H9 (cell line): ENCODE measurements around the gene ZNF18. TPM values are rescaled to one million over a fixed set of nuclear protein-coding genes. Genes with fewer than 3 reads are reported as not detected.

Source experiments
- DNase-seq: peaks from one replicate; pipeline ENCODE4 v3.0.0-alpha.2; 2017
- H2AFZ ChIP-seq: one replicate; pipeline ENCODE4 v1.6.1; 2013; ENCODE audit warnings: mild to moderate bottlenecking, low read length, control low read depth, moderate library complexity
- H2AK5ac ChIP-seq: 2 replicates; pipeline ENCODE4 v1.6.1; 2013; ENCODE audit warnings: low read length, control low read depth, mixed read lengths; ENCODE audit not compliant: insufficient read length
- H2BK120ac ChIP-seq: one replicate; pipeline ENCODE4 v1.6.1; 2013; ENCODE audit warnings: low read depth, mild to moderate bottlenecking, low read length, control low read depth, inconsistent platforms; ENCODE audit not compliant: poor library complexity, severe bottlenecking
- H2BK12ac ChIP-seq: 2 replicates; pipeline ENCODE4 v1.6.1; 2013; ENCODE audit warnings: low read length, control low read depth, mixed read lengths, low read depth; ENCODE audit not compliant: insufficient read length
- H2BK15ac ChIP-seq: 2 replicates; pipeline ENCODE4 v1.6.1; 2013; ENCODE audit warnings: low read depth, low read length, control low read depth
- H2BK20ac ChIP-seq: one replicate; pipeline ENCODE4 v1.6.1; 2013; ENCODE audit warnings: low read depth, mild to moderate bottlenecking, low read length, control low read depth, inconsistent platforms; ENCODE audit not compliant: poor library complexity, severe bottlenecking
- H2BK5ac ChIP-seq: 2 replicates; pipeline ENCODE4 v1.6.1; 2013; ENCODE audit warnings: low read length, control low read depth, mixed read lengths; ENCODE audit not compliant: insufficient read length
- H3K14ac ChIP-seq: 2 replicates; pipeline ENCODE4 v1.6.1; 2013; ENCODE audit warnings: low read length, control low read depth; ENCODE audit not compliant: insufficient read depth
- H3K18ac ChIP-seq: 2 replicates; pipeline ENCODE4 v1.6.1; 2013; ENCODE audit warnings: low read depth, mild to moderate bottlenecking, mixed read lengths, low read length, control low read depth; ENCODE audit not compliant: insufficient read length
- H3K23ac ChIP-seq: 2 replicates; pipeline ENCODE4 v1.6.1; 2013; ENCODE audit warnings: low read length, control low read depth, mixed read lengths, low read depth; ENCODE audit not compliant: insufficient read length
- H3K23me2 ChIP-seq: 2 replicates; pipeline ENCODE4 v1.6.1; 2013; ENCODE audit warnings: low read depth, mild to moderate bottlenecking, mixed read lengths, low read length, control low read depth; ENCODE audit not compliant: insufficient read length, poor library complexity, severe bottlenecking
- H3K27ac ChIP-seq: 2 replicates; pipeline ENCODE4 v1.5.1; 2013; ENCODE audit warnings: low read length, control low read depth, mixed read lengths, low read depth; ENCODE audit not compliant: insufficient read length
- H3K27me3 ChIP-seq: 2 replicates; pipeline ENCODE4 v1.6.1; 2013; ENCODE audit warnings: low read length, control low read depth, inconsistent platforms; ENCODE audit not compliant: insufficient read depth
- H3K4ac ChIP-seq: 2 replicates; pipeline ENCODE4 v1.6.1; 2013; ENCODE audit warnings: low read depth, mild to moderate bottlenecking, control low read depth, inconsistent platforms, low read length, moderate library complexity
- H3K4me1 ChIP-seq: 2 replicates; pipeline ENCODE4 v1.6.1; 2013; ENCODE audit warnings: low read length, control low read depth, inconsistent platforms; ENCODE audit not compliant: insufficient read depth
- H3K4me2 ChIP-seq: 2 replicates; pipeline ENCODE4 v1.6.1; 2013; ENCODE audit warnings: low read length, control low read depth, mixed read lengths; ENCODE audit not compliant: insufficient read length, insufficient read depth
- H3K56ac ChIP-seq: 2 replicates; pipeline ENCODE4 v1.6.1; 2013; ENCODE audit warnings: low read depth, mild to moderate bottlenecking, mixed read lengths, low read length, control low read depth; ENCODE audit not compliant: insufficient read length
- H3K79me1 ChIP-seq: 2 replicates; pipeline ENCODE4 v1.6.1; 2013; ENCODE audit warnings: low read depth, mild to moderate bottlenecking, moderate library complexity, low read length, control low read depth, inconsistent platforms; ENCODE audit not compliant: insufficient read depth, poor library complexity, severe bottlenecking
- H3K79me2 ChIP-seq: 2 replicates; pipeline ENCODE4 v1.6.1; 2013; ENCODE audit warnings: low read length, control low read depth, inconsistent platforms; ENCODE audit not compliant: insufficient read depth
- H3K9ac ChIP-seq: 2 replicates; pipeline ENCODE4 v1.6.1; 2013; ENCODE audit warnings: low read length, control low read depth, mixed read lengths; ENCODE audit not compliant: insufficient read length; ENCODE audit errors: extremely low read depth
- H3K9me3 ChIP-seq: one replicate; pipeline ENCODE4 v1.6.1; 2013; ENCODE audit warnings: low read depth, low read length, inconsistent platforms; ENCODE audit not compliant: control insufficient read depth
- H3T11ph ChIP-seq: one replicate; pipeline ENCODE4 v1.6.1; 2013; ENCODE audit warnings: mild to moderate bottlenecking, low read length, control low read depth, inconsistent platforms
- H4K20me1 ChIP-seq: one replicate; pipeline ENCODE4 v1.6.1; 2013; ENCODE audit not compliant: control insufficient read depth, insufficient read length, insufficient read depth
- H4K5ac ChIP-seq: 2 replicates; pipeline ENCODE4 v1.6.1; 2013; ENCODE audit warnings: low read depth, mild to moderate bottlenecking, mixed read lengths, low read length, control low read depth; ENCODE audit not compliant: insufficient read length
- H4K8ac ChIP-seq: replicated peaks from 2 replicates; pipeline ENCODE4 v1.6.1; 2013; ENCODE audit warnings: low read length, control low read depth, mixed read lengths, low read depth; ENCODE audit not compliant: insufficient read length
- H4K91ac ChIP-seq: 2 replicates; pipeline ENCODE4 v1.6.1; 2013; ENCODE audit warnings: low read depth, mild to moderate bottlenecking, moderate library complexity, mixed read lengths, low read length, control low read depth; ENCODE audit not compliant: insufficient read length
- H3K27ac Mint-ChIP-seq, 3 experiments: 2 replicates in 2 of 3; 3 replicates in 1 of 3; pipeline ENCODE4 v1.8.0; 2020 to 2021; ENCODE audit warnings: mixed read lengths in 3 of 3, mild to moderate bottlenecking in 1 of 3, moderate library complexity in 1 of 3
- H3K27me3 Mint-ChIP-seq: 2 replicates; pipeline ENCODE4 v1.8.0; 2021; ENCODE audit warnings: low read depth, mild to moderate bottlenecking, moderate library complexity, mixed read lengths
- H3K36me3 Mint-ChIP-seq, 3 experiments: 2 replicates in 2 of 3; 3 replicates in 1 of 3; pipeline ENCODE4 v1.8.0; 2020 to 2021; ENCODE audit warnings: low read depth in 3 of 3, mixed read lengths in 3 of 3; ENCODE audit not compliant: insufficient read depth in 1 of 3
- H3K4me1 Mint-ChIP-seq, 2 experiments: 2 replicates each; pipeline ENCODE4 v1.8.0; 2020; ENCODE audit warnings: mixed read lengths in 2 of 2
- H3K4me3 Mint-ChIP-seq, 2 experiments: 2 replicates in 1 of 2; 3 replicates in 1 of 2; pipeline ENCODE4 v1.8.0; 2020 to 2021; ENCODE audit warnings: mild to moderate bottlenecking in 2 of 2, mixed read lengths in 2 of 2, moderate library complexity in 1 of 2
- H3K9me3 Mint-ChIP-seq, 2 experiments: 2 replicates in 1 of 2; 3 replicates in 1 of 2; pipeline ENCODE4 v1.8.0; 2020; ENCODE audit warnings: mild to moderate bottlenecking in 2 of 2, mixed read lengths in 2 of 2, moderate library complexity in 1 of 2
- WGBS: extraction: QIAGEN DNeasy Blood & Tissue Kit; methylation state at CpG from one replicate; pipeline ENCODE4 v1.1.7; 2013; ENCODE audit warnings: missing lambda C conversion rate, low lambda C conversion rate, mixed read lengths; ENCODE audit not compliant: insufficient read length; ENCODE audit errors: extremely low coverage; 5-methylcytosine and 5-hydroxymethylcytosine counted together
- total RNA-seq: library from RNA; stranded (reverse); gene quantifications from 2 replicates; pipeline ENCODE4 v1.2.1, GENCODE V29; 2021
- TF ChIP-seq, protein P1 (sequence below): fragments of 200-600 bp; sonication (generic); conservative IDR thresholded peaks from 3 replicates; pipeline ENCODE4 v1.8.0; 2021; ENCODE audit warnings: antibody characterized with exemption, mild to moderate bottlenecking

ZNF18 gene
- total RNA-seq, 1 experiment from 2014 or later: 6.8 TPM

DNA sequence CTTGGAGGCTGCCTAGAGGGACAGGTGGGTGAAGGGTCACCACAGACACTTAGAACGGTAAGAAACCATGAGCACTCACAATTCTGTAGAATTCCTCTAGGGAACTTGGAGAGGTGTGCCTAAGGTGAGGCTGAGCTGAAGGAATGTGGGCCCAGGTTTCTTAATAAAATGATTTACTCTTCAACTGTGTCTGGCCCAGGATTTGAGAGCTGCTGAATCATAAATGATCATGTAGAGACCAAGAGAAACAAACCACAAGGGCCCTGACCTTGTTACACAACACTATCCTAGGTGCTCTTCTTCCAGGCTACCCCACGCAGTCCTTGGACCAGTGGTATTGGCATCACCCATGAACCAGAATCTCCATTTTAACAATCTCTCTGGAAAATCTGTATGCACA, 27.7 kb downstream of the ZNF18 start:
- H3K4me1 ChIP-seq: no peaks in the 10 kb centered on the region
- H3K27ac ChIP-seq: no peak overlapping the region
- Mint-ChIP-seq H3K4me1 (peaks cover 15 to 19% of the 10 kb centered on the region in 2 experiments), H3K27me3 (no peaks in the 10 kb centered on the region), H3K36me3 (peaks cover 26 to 35% (median 35%) of the 10 kb centered on the region in 3 experiments), H3K27ac (no peak overlapping the region), H3K9me3 (peaks cover 24 to 25% of the 10 kb centered on the region in 2 experiments), H3K4me3 (no peak overlapping the region)
- no peak overlapping the region for H2BK20ac ChIP-seq
- no peak overlapping the region for H2AFZ ChIP-seq
- no peak overlapping the region for H3K4me2 ChIP-seq
- H2BK120ac ChIP-seq: no peak overlapping the region
- no peak overlapping the region for H2BK12ac ChIP-seq
- no peak overlapping the region for H4K5ac ChIP-seq
- no peak overlapping the region for H2BK5ac ChIP-seq
- no peak overlapping the region for H4K91ac ChIP-seq
- H2AK5ac ChIP-seq: no peak overlapping the region
- no peaks in the 10 kb centered on the region for H4K20me1 ChIP-seq
- H3K27me3 ChIP-seq: no peaks in the 10 kb centered on the region
- no peak overlapping the region for H3K4ac ChIP-seq
- no peak overlapping the region for H2BK15ac ChIP-seq
- peaks cover 5% of the 10 kb centered on the region for H3K9me3 ChIP-seq
- no peak overlapping the region for H3T11ph ChIP-seq
- no peak overlapping the region for H4K8ac ChIP-seq
- no peak overlapping the region for H3K9ac ChIP-seq
- no peaks in the 10 kb centered on the region for H3K23me2 ChIP-seq
- no peaks in the 10 kb centered on the region for H3K79me2 ChIP-seq
- WGBS: no CpG with 5 or more reads among the region's 2 CpGs
- no peaks in the 10 kb centered on the region for H3K79me1 ChIP-seq
- H3K23ac ChIP-seq: no peak overlapping the region
- TF ChIP-seq, protein P1, sequence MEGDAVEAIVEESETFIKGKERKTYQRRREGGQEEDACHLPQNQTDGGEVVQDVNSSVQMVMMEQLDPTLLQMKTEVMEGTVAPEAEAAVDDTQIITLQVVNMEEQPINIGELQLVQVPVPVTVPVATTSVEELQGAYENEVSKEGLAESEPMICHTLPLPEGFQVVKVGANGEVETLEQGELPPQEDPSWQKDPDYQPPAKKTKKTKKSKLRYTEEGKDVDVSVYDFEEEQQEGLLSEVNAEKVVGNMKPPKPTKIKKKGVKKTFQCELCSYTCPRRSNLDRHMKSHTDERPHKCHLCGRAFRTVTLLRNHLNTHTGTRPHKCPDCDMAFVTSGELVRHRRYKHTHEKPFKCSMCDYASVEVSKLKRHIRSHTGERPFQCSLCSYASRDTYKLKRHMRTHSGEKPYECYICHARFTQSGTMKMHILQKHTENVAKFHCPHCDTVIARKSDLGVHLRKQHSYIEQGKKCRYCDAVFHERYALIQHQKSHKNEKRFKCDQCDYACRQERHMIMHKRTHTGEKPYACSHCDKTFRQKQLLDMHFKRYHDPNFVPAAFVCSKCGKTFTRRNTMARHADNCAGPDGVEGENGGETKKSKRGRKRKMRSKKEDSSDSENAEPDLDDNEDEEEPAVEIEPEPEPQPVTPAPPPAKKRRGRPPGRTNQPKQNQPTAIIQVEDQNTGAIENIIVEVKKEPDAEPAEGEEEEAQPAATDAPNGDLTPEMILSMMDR: no peak
- H3K56ac ChIP-seq: no peak overlapping the region
- no peak overlapping the region for H3K18ac ChIP-seq
- no peak for DNase-seq
- no peak overlapping the region for H3K14ac ChIP-seq
